H9 (cell line): ENCODE measurements around the gene VDAC2. TPM values are rescaled to one million over a fixed set of nuclear protein-coding genes. Genes with fewer than 3 reads are reported as not detected.

ENCODE experiments used
- DNase-seq: peaks from one replicate; pipeline ENCODE4 v3.0.0-alpha.2; 2017
- H2AFZ ChIP-seq: one replicate; pipeline ENCODE4 v1.6.1; 2013; ENCODE audit warnings: mild to moderate bottlenecking, low read length, control low read depth, moderate library complexity
- H2AK5ac ChIP-seq: 2 replicates; pipeline ENCODE4 v1.6.1; 2013; ENCODE audit warnings: low read length, control low read depth, mixed read lengths; ENCODE audit not compliant: insufficient read length
- H2BK120ac ChIP-seq: one replicate; pipeline ENCODE4 v1.6.1; 2013; ENCODE audit warnings: low read depth, mild to moderate bottlenecking, low read length, control low read depth, inconsistent platforms; ENCODE audit not compliant: poor library complexity, severe bottlenecking
- H2BK12ac ChIP-seq: 2 replicates; pipeline ENCODE4 v1.6.1; 2013; ENCODE audit warnings: low read length, control low read depth, mixed read lengths, low read depth; ENCODE audit not compliant: insufficient read length
- H2BK15ac ChIP-seq: 2 replicates; pipeline ENCODE4 v1.6.1; 2013; ENCODE audit warnings: low read depth, low read length, control low read depth
- H2BK20ac ChIP-seq: one replicate; pipeline ENCODE4 v1.6.1; 2013; ENCODE audit warnings: low read depth, mild to moderate bottlenecking, low read length, control low read depth, inconsistent platforms; ENCODE audit not compliant: poor library complexity, severe bottlenecking
- H2BK5ac ChIP-seq: 2 replicates; pipeline ENCODE4 v1.6.1; 2013; ENCODE audit warnings: low read length, control low read depth, mixed read lengths; ENCODE audit not compliant: insufficient read length
- H3K14ac ChIP-seq: 2 replicates; pipeline ENCODE4 v1.6.1; 2013; ENCODE audit warnings: low read length, control low read depth; ENCODE audit not compliant: insufficient read depth
- H3K18ac ChIP-seq: 2 replicates; pipeline ENCODE4 v1.6.1; 2013; ENCODE audit warnings: low read depth, mild to moderate bottlenecking, mixed read lengths, low read length, control low read depth; ENCODE audit not compliant: insufficient read length
- H3K23ac ChIP-seq: 2 replicates; pipeline ENCODE4 v1.6.1; 2013; ENCODE audit warnings: low read length, control low read depth, mixed read lengths, low read depth; ENCODE audit not compliant: insufficient read length
- H3K23me2 ChIP-seq: 2 replicates; pipeline ENCODE4 v1.6.1; 2013; ENCODE audit warnings: low read depth, mild to moderate bottlenecking, mixed read lengths, low read length, control low read depth; ENCODE audit not compliant: insufficient read length, poor library complexity, severe bottlenecking
- H3K27ac ChIP-seq: 2 replicates; pipeline ENCODE4 v1.5.1; 2013; ENCODE audit warnings: low read length, control low read depth, mixed read lengths, low read depth; ENCODE audit not compliant: insufficient read length
- H3K27me3 ChIP-seq: 2 replicates; pipeline ENCODE4 v1.6.1; 2013; ENCODE audit warnings: low read length, control low read depth, inconsistent platforms; ENCODE audit not compliant: insufficient read depth
- H3K4ac ChIP-seq: 2 replicates; pipeline ENCODE4 v1.6.1; 2013; ENCODE audit warnings: low read depth, mild to moderate bottlenecking, control low read depth, inconsistent platforms, low read length, moderate library complexity
- H3K4me1 ChIP-seq: 2 replicates; pipeline ENCODE4 v1.6.1; 2013; ENCODE audit warnings: low read length, control low read depth, inconsistent platforms; ENCODE audit not compliant: insufficient read depth
- H3K4me2 ChIP-seq: 2 replicates; pipeline ENCODE4 v1.6.1; 2013; ENCODE audit warnings: low read length, control low read depth, mixed read lengths; ENCODE audit not compliant: insufficient read length, insufficient read depth
- H3K56ac ChIP-seq: 2 replicates; pipeline ENCODE4 v1.6.1; 2013; ENCODE audit warnings: low read depth, mild to moderate bottlenecking, mixed read lengths, low read length, control low read depth; ENCODE audit not compliant: insufficient read length
- H3K79me1 ChIP-seq: 2 replicates; pipeline ENCODE4 v1.6.1; 2013; ENCODE audit warnings: low read depth, mild to moderate bottlenecking, moderate library complexity, low read length, control low read depth, inconsistent platforms; ENCODE audit not compliant: insufficient read depth, poor library complexity, severe bottlenecking
- H3K79me2 ChIP-seq: 2 replicates; pipeline ENCODE4 v1.6.1; 2013; ENCODE audit warnings: low read length, control low read depth, inconsistent platforms; ENCODE audit not compliant: insufficient read depth
- H3K9ac ChIP-seq: 2 replicates; pipeline ENCODE4 v1.6.1; 2013; ENCODE audit warnings: low read length, control low read depth, mixed read lengths; ENCODE audit not compliant: insufficient read length; ENCODE audit errors: extremely low read depth
- H3K9me3 ChIP-seq: one replicate; pipeline ENCODE4 v1.6.1; 2013; ENCODE audit warnings: low read depth, low read length, inconsistent platforms; ENCODE audit not compliant: control insufficient read depth
- H3T11ph ChIP-seq: one replicate; pipeline ENCODE4 v1.6.1; 2013; ENCODE audit warnings: mild to moderate bottlenecking, low read length, control low read depth, inconsistent platforms
- H4K20me1 ChIP-seq: one replicate; pipeline ENCODE4 v1.6.1; 2013; ENCODE audit not compliant: control insufficient read depth, insufficient read length, insufficient read depth
- H4K5ac ChIP-seq: 2 replicates; pipeline ENCODE4 v1.6.1; 2013; ENCODE audit warnings: low read depth, mild to moderate bottlenecking, mixed read lengths, low read length, control low read depth; ENCODE audit not compliant: insufficient read length
- H4K8ac ChIP-seq: replicated peaks from 2 replicates; pipeline ENCODE4 v1.6.1; 2013; ENCODE audit warnings: low read length, control low read depth, mixed read lengths, low read depth; ENCODE audit not compliant: insufficient read length
- H4K91ac ChIP-seq: 2 replicates; pipeline ENCODE4 v1.6.1; 2013; ENCODE audit warnings: low read depth, mild to moderate bottlenecking, moderate library complexity, mixed read lengths, low read length, control low read depth; ENCODE audit not compliant: insufficient read length
- H3K27ac Mint-ChIP-seq, 3 experiments: 2 replicates in 2 of 3; 3 replicates in 1 of 3; pipeline ENCODE4 v1.8.0; 2020 to 2021; ENCODE audit warnings: mixed read lengths in 3 of 3, mild to moderate bottlenecking in 1 of 3, moderate library complexity in 1 of 3
- H3K27me3 Mint-ChIP-seq: 2 replicates; pipeline ENCODE4 v1.8.0; 2021; ENCODE audit warnings: low read depth, mild to moderate bottlenecking, moderate library complexity, mixed read lengths
- H3K36me3 Mint-ChIP-seq, 3 experiments: 2 replicates in 2 of 3; 3 replicates in 1 of 3; pipeline ENCODE4 v1.8.0; 2020 to 2021; ENCODE audit warnings: low read depth in 3 of 3, mixed read lengths in 3 of 3; ENCODE audit not compliant: insufficient read depth in 1 of 3
- H3K4me1 Mint-ChIP-seq, 2 experiments: 2 replicates each; pipeline ENCODE4 v1.8.0; 2020; ENCODE audit warnings: mixed read lengths in 2 of 2
- H3K4me3 Mint-ChIP-seq, 2 experiments: 2 replicates in 1 of 2; 3 replicates in 1 of 2; pipeline ENCODE4 v1.8.0; 2020 to 2021; ENCODE audit warnings: mild to moderate bottlenecking in 2 of 2, mixed read lengths in 2 of 2, moderate library complexity in 1 of 2
- H3K9me3 Mint-ChIP-seq, 2 experiments: 2 replicates in 1 of 2; 3 replicates in 1 of 2; pipeline ENCODE4 v1.8.0; 2020; ENCODE audit warnings: mild to moderate bottlenecking in 2 of 2, mixed read lengths in 2 of 2, moderate library complexity in 1 of 2
- WGBS: extraction: QIAGEN DNeasy Blood & Tissue Kit; methylation state at CpG from one replicate; pipeline ENCODE4 v1.1.7; 2013; ENCODE audit warnings: missing lambda C conversion rate, low lambda C conversion rate, mixed read lengths; ENCODE audit not compliant: insufficient read length; ENCODE audit errors: extremely low coverage; 5-methylcytosine and 5-hydroxymethylcytosine counted together
- total RNA-seq: library from RNA; stranded (reverse); gene quantifications from 2 replicates; pipeline ENCODE4 v1.2.1, GENCODE V29; 2021
- TF ChIP-seq, protein P1 (sequence below): fragments of 200-600 bp; sonication (generic); conservative IDR thresholded peaks from 3 replicates; pipeline ENCODE4 v1.8.0; 2021; ENCODE audit warnings: antibody characterized with exemption, mild to moderate bottlenecking

The VDAC2 gene
- total RNA-seq, 1 experiment from 2014 or later = 271 TPM

DNA sequence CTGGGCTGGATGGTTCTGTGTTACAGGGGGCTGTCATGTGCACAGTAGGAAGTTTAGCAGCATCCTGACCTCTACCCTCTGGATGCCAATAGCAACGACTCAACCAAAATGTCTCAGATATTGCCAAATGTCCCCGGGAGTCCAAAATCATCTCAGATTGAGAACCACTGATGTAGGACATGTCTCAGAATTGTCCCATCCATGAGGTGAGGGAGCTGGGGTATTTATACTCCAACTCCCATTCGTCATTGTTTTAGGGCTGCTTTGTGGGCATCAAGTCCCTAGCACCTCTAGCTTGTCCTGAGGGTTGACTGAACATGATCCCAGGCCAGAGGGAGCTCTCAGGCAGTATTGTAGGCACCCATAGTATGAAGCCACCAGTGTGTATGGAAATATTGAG lies 50.4 kb downstream of the VDAC2 start:
- no peak overlapping the region for H3K4me2 ChIP-seq
- DNase-seq = no peak
- H3K56ac ChIP-seq = no peak overlapping the region
- WGBS = no CpG with 5 or more reads among the region's 3 CpGs
- no peak overlapping the region for H2BK20ac ChIP-seq
- no peak overlapping the region for H2AFZ ChIP-seq
- TF ChIP-seq, protein P1, sequence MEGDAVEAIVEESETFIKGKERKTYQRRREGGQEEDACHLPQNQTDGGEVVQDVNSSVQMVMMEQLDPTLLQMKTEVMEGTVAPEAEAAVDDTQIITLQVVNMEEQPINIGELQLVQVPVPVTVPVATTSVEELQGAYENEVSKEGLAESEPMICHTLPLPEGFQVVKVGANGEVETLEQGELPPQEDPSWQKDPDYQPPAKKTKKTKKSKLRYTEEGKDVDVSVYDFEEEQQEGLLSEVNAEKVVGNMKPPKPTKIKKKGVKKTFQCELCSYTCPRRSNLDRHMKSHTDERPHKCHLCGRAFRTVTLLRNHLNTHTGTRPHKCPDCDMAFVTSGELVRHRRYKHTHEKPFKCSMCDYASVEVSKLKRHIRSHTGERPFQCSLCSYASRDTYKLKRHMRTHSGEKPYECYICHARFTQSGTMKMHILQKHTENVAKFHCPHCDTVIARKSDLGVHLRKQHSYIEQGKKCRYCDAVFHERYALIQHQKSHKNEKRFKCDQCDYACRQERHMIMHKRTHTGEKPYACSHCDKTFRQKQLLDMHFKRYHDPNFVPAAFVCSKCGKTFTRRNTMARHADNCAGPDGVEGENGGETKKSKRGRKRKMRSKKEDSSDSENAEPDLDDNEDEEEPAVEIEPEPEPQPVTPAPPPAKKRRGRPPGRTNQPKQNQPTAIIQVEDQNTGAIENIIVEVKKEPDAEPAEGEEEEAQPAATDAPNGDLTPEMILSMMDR = no peak
- no peaks in the 10 kb centered on the region for H3K79me2 ChIP-seq
- H2AK5ac ChIP-seq = no peak overlapping the region
- H4K8ac ChIP-seq = peak overlapping the region; percentile 73
- no peak overlapping the region for H2BK120ac ChIP-seq
- no peak overlapping the region for H3T11ph ChIP-seq
- no peak overlapping the region for H3K4me3 Mint-ChIP-seq
- H3K27ac Mint-ChIP-seq = no peak overlapping the region
- no peak overlapping the region for H3K4ac ChIP-seq
- no peaks in the 10 kb centered on the region for H3K4me1 ChIP-seq
- peaks cover 3 to 5% of the 10 kb centered on the region in 2 experiments; a peak in 3 of 5 replicates for H3K9me3 Mint-ChIP-seq
- H3K4me1 Mint-ChIP-seq = no peaks in the 10 kb centered on the region
- peaks cover 2% of the 10 kb centered on the region for H3K27me3 Mint-ChIP-seq
- H3K79me1 ChIP-seq = no peaks in the 10 kb centered on the region
- H3K14ac ChIP-seq = no peak overlapping the region
- no peak overlapping the region for H2BK15ac ChIP-seq
- no peak overlapping the region for H3K27ac ChIP-seq
- H3K36me3 Mint-ChIP-seq = peaks cover 0 to 7% (median 0%) of the 10 kb centered on the region in 3 experiments; a peak in 2 of 7 replicates
- no peaks in the 10 kb centered on the region for H3K23me2 ChIP-seq
- no peaks in the 10 kb centered on the region for H4K20me1 ChIP-seq
- H3K9me3 ChIP-seq = no peaks in the 10 kb centered on the region
- no peak overlapping the region for H4K5ac ChIP-seq
- no peak overlapping the region for H3K18ac ChIP-seq
- H4K91ac ChIP-seq = no peak overlapping the region
- H3K27me3 ChIP-seq = no peaks in the 10 kb centered on the region
- no peak overlapping the region for H2BK12ac ChIP-seq
- H3K23ac ChIP-seq = no peak overlapping the region
- no peak overlapping the region for H2BK5ac ChIP-seq
- H3K9ac ChIP-seq = no peak overlapping the region
